ENCODE results near the gene PANX2.

The PANX2 gene

GRCh38 chr22:50217543-50218152 lies 47.1 kb downstream of the PANX2 start:
- no peak for DNase-seq (ENCODE audit: low read depth)
- H3K4me3 ChIP-seq (replicated peaks; ENCODE audit: low read depth, low read length): no peak overlapping the region
- TF ChIP-seq CTCF (IDR thresholded peaks at IDR 0.05; ENCODE audit: low read length, missing control alignments): no peak

- no peak for DNase-seq (ENCODE audit: low read depth)
- no peak overlapping the region for H3K4me3 ChIP-seq (replicated peaks; ENCODE audit: low read depth, low read length)
- TF ChIP-seq CTCF (IDR thresholded peaks at IDR 0.05; ENCODE audit: low read length, missing control alignments): no peak
Observed at GRCh38 chr22:50218153-50218995, 47.8 kb downstream of the PANX2 start.

GRCh38 chr22:50218996-50219727 lies 48.6 kb downstream of the PANX2 start:
- no peak for TF ChIP-seq CTCF (IDR thresholded peaks at IDR 0.05; ENCODE audit: low read length, missing control alignments)
- H3K4me3 ChIP-seq (replicated peaks; ENCODE audit: low read depth, low read length): no peak overlapping the region
- DNase-seq (ENCODE audit: low read depth): peak; percentile 82

- no peak for DNase-seq (ENCODE audit: low read depth)
- TF ChIP-seq CTCF (IDR thresholded peaks at IDR 0.05; ENCODE audit: low read length, missing control alignments): no peak
- no peak overlapping the region for H3K4me3 ChIP-seq (replicated peaks; ENCODE audit: low read depth, low read length)
Observed at GRCh38 chr22:50219800-50220602, 49.5 kb downstream of the PANX2 start.

- no peak for TF ChIP-seq CTCF (IDR thresholded peaks at IDR 0.05; ENCODE audit: low read length, missing control alignments)
- DNase-seq (ENCODE audit: low read depth): no peak
- H3K4me3 ChIP-seq (replicated peaks; ENCODE audit: low read depth, low read length): no peak overlapping the region
Observed at GRCh38 chr22:50220603-50221409, 50.3 kb downstream of the PANX2 start.
